H7 (cell line): ENCODE data around the gene PRRX1. TPM values are rescaled to one million over a fixed set of nuclear protein-coding genes. Genes with fewer than 3 reads are reported as not detected.

Source experiments
- DNase-seq: peaks from one replicate; pipeline ENCODE4 v3.0.0; 2012
- H3K27me3 ChIP-seq: 2 replicates; pipeline ENCODE4 v1.6.0; 2011; ENCODE audit warnings: mild to moderate bottlenecking, low read length; ENCODE audit not compliant: control insufficient read depth, insufficient read depth
- H3K36me3 ChIP-seq: replicated peaks from 2 replicates; pipeline ENCODE4 v1.5.1; 2011; ENCODE audit warnings: low read length; ENCODE audit not compliant: control insufficient read depth, insufficient read depth
- H3K4me3 ChIP-seq: 2 replicates; pipeline ENCODE4 v1.5.1; 2011; ENCODE audit warnings: low read depth, mild to moderate bottlenecking, control low read depth, low read length, moderate library complexity; ENCODE audit not compliant: insufficient read depth
- total RNA-seq: library from RNA; depleted of rRNA; stranded (reverse); fragments of >200 nt; shearing (Covaris generic); gene quantifications from 2 replicates; pipeline ENCODE4 v1.2.3, GENCODE V29; 2014

PRRX1 gene
- total RNA-seq, 1 experiment from 2014 or later, result not detected

DNA sequence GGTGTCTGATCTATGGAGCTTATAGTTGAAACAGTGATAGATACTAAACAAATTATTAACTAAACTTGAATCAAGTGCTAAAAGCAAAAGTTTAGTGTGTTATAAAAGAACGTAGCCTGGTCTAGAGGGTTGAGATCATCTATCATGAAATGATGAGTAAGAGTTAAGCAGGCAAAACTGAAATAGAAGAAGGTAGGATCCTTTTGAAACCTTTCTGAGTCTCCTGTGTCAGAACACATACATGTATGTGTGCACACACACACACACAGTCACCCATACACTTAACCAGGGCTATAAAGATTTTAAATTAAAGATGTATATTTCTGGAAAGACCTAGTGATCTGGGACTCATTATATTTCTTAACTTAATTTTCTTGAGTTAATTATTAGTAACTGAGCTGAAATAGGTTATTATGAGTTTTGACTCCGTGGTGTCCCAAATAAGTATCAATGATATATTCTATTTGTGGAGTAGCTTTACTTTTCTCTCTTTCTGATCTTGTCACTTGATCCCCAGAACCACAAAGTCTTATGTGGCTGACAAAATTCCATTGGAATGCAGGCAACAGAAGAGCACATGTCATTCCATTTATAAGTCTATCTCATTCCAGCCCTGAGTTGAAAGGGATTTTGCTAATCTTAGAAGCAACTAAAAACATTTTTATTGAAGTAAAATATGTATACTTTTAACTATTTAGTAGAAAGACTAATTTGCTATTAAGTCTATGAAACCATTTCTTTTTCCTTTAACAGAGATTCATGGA lies 70.7 kb downstream of the PRRX1 start:
- DNase-seq, result no peak
- Histone ChIP-seq H3K27me3 (no peaks in the 10 kb centered on the region), H3K4me3 (no peak overlapping the region), H3K36me3 (no peaks in the 10 kb centered on the region)

DNA sequence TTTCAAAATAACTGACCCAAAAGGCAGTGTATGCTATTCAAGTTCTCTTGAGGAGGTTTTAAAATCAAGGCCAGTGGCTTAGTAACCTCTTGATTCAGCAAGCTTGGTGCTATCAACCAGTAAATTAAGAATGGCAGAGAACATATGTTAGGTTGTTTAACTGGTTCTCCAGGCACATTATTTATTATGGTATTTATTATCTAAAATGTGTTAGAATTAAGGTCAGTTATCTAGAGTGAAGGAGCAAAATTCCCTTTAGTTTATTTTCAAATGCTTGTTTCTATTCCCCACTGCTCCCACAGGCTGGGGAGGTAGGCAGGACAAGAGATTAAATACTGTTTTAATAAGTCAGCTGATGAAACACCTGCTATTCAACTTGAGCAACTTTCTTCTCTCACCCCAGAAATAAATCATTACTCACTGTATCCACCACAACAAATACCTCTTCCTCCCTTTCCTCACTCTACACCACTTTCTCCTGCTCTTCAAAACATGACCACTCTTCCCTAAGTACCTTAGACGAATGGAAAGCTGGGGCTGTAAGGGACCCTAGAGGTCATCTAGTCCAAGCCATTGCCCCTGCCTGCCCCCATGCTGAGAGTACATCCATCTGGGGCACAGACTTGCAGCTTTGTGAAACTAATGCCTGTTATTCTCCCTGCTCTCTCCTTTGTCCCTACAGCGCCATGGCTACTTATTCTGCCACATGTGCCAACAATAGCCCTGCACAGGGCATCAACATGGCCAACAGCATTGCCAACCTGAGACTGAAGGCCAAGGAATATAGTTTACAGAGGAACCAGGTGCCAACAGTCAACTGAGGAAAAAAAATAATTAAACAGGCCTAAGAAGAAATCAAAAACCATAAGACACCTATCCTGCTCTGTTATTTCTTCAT lies 71.7 kb downstream of the PRRX1 start:
- no peak for DNase-seq
- no peaks in the 10 kb centered on the region for H3K36me3 ChIP-seq
- H3K27me3 ChIP-seq, result no peaks in the 10 kb centered on the region
- no peak overlapping the region for H3K4me3 ChIP-seq

DNA sequence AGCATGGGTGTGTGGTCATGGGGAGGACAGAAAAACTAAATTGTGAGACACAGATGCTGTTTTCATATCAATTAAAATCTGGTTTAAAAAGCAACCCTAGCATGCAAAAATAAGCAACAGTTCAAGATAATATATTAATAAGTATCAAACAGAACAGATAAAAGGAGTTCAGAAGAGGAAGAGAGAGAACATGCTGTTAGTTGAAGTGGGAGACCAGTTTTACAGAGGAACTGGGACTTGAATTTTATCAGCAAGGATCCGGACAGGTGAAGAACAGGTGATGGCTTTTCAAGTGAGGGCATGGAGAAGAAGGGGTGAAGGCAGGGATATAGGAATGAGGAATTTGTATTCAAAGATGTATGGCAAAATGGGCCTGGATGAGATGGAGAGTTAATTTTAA lies 75.9 kb downstream of the PRRX1 start:
- DNase-seq, result no peak
- Histone ChIP-seq H3K4me3 (no peak overlapping the region), H3K27me3 (no peaks in the 10 kb centered on the region), H3K36me3 (no peaks in the 10 kb centered on the region)

DNA sequence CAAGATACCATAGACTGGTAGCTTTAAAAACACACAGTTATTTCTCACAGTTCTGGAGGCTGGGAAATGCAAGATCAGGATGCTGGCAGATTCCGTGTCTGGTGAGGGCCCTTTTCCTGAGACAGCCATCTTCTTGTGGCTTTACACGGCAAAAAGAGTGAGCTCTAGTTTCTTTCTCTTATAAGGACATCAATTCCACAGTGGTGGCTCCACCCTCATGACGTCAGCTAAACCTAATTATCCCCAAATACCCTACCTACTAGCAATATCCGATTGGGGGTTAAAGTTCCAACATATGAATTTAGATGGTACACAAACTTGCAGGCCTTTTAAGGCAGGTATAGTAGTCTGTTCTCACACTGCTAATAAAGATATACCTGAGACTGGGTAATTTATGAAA lies 77.7 kb downstream of the PRRX1 start:
- H3K27me3 ChIP-seq, result no peaks in the 10 kb centered on the region
- H3K4me3 ChIP-seq, result no peak overlapping the region
- DNase-seq, result no peak
- no peaks in the 10 kb centered on the region for H3K36me3 ChIP-seq

DNA sequence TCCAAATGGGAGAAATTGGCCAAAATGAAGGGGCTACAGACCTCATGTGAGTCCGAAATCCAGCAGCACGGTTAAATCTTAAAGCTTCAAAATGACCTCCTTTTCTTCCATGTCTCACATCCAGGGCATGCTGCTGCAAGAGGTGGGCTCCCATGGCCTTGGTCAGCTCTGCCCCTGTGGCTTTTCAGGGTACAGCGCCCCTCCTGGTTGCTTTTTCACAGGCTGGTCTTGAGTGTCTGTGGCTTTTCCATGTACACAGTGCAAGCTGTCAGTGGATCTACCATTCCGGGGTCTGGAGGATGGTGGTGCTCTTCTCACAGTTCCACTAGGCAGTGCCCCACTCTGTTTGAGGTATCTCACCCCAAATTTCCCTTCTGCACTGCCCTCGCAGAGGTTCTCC lies 78.7 kb downstream of the PRRX1 start:
- Histone ChIP-seq H3K27me3 (no peaks in the 10 kb centered on the region), H3K4me3 (no peak overlapping the region), H3K36me3 (no peaks in the 10 kb centered on the region)
- DNase-seq, result no peak

DNA sequence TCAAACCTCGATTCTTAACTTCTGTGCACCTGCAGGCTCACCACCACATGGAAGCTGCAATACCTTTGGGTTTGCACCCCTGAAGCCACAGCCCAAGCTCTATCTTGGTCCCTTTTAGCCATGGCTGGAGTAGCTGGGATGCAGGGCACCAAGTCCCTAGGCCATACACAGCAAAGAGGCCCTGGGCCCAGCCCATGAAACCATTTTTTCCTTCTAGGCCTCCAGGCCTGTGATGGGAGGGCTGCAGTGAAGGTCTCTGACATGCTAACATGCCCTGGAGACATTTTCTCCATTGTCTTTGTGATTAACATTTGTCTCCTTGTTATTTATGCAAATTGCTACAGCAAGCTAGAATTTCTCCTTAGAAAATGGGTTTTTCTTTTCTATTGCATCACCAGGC lies 79.2 kb downstream of the PRRX1 start:
- no peak overlapping the region for H3K4me3 ChIP-seq
- no peaks in the 10 kb centered on the region for H3K36me3 ChIP-seq
- no peaks in the 10 kb centered on the region for H3K27me3 ChIP-seq
- no peak for DNase-seq

DNA sequence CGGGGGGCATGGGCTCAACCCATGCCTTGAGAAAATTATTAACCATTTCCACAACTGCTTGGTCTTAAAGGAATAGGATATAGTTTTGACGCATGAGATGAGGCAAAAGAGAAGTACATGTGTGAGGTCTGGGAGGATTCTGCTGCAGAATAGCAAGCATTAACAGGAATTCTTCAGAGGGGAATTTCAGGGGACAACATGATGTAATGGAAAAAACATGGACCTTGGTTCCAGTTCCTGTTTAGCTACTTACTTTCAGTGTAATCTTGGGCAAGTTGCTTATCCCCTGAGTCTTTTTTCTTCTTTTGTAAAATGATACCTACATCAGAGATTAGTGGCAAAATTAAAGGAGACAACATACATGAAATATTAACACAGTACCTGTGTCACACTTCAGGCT lies 85.6 kb downstream of the PRRX1 start:
- H3K27me3 ChIP-seq, result no peaks in the 10 kb centered on the region
- no peaks in the 10 kb centered on the region for H3K36me3 ChIP-seq
- H3K4me3 ChIP-seq, result no peak overlapping the region
- no peak for DNase-seq

DNA sequence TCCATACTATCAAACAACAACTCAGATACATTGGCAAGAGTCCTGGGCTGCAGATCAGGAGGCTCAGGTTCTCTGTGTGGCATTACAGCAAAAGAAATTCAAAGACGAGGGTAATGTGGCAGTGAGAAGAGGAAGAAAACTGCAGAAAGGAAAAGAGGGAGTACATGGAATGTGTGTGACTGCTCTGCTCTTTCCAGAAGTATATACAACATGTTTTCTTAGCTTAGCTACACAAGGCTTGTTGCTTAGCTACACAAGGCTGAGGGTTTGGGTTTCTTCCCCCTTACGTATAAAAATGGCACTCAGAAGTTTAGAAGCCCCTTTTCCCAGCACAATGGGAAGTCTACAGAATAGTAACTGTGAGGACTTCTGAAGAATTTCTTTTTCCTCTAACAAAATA lies 86.0 kb downstream of the PRRX1 start:
- DNase-seq, result no peak
- H3K4me3 ChIP-seq, result no peak overlapping the region
- no peaks in the 10 kb centered on the region for H3K27me3 ChIP-seq
- no peaks in the 10 kb centered on the region for H3K36me3 ChIP-seq

DNA sequence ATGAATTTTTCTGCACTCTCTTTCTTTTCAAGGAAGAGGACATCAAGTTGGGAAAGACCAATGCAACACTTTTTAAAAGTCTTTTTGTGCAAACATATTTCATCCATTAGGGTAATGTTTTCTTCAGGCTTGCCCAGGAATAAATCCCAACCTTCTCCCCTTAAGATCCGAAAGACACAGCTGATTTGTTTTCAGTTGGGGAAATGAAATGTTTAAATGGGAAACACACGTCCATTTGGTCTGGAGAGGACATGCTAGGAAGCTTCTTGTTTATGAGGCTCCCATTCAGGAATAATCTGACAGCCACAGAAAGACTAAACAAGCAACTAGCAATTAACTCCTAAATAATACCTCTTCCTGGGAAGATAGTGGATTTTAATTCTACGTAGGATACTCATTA lies 91.9 kb downstream of the PRRX1 start:
- H3K36me3 ChIP-seq, result no peaks in the 10 kb centered on the region
- no peak for DNase-seq

DNA sequence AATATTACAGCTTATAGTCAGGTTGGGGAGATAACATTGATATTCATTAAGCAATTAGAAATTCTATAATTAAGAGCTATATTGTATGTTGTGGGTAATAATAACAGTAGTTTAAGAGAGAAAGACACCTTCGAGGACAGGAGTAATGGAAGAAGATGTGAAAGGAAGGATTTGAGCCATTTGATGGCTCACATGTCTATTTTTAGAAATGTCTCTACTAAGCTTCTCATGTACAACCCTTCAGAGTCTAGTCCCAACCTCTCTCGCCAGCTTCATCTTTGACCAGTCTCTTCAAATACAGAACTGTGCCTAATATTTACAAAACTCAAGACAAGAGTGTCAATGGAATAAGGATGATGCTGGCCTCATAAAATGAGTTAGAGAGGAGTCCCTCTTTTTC lies 95.1 kb downstream of the PRRX1 start:
- no peak for DNase-seq
- Histone ChIP-seq H3K4me3 (no peak overlapping the region), H3K36me3 (no peaks in the 10 kb centered on the region), H3K27me3 (no peaks in the 10 kb centered on the region)

More for the DNA sequence above, 91.9 kb downstream of the PRRX1 start:
- Histone ChIP-seq H3K27me3 (no peaks in the 10 kb centered on the region), H3K4me3 (no peak overlapping the region)

DNA sequence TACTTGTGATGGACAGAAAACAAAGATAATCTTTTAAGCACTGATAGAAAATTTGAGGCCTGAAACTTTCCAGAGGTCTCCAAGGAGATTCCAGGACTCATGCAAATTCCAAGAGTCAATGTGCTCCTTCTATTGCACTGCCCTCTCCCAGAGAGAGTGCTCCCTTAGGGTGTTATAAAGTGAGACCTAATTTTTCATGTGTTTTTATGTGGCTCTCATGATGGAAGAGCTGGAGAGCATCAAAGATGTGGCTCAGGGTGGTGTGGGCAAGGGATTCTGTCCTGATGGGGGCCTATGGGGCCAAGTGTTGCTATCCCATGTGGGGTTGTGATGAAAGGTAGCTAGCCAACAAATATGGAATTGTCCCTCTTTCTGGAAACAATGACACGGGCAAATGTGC lies 101.3 kb downstream of the PRRX1 start:
- no peak overlapping the region for H3K4me3 ChIP-seq
- DNase-seq, result no peak
- no peaks in the 10 kb centered on the region for H3K27me3 ChIP-seq
- no peaks in the 10 kb centered on the region for H3K36me3 ChIP-seq

DNA sequence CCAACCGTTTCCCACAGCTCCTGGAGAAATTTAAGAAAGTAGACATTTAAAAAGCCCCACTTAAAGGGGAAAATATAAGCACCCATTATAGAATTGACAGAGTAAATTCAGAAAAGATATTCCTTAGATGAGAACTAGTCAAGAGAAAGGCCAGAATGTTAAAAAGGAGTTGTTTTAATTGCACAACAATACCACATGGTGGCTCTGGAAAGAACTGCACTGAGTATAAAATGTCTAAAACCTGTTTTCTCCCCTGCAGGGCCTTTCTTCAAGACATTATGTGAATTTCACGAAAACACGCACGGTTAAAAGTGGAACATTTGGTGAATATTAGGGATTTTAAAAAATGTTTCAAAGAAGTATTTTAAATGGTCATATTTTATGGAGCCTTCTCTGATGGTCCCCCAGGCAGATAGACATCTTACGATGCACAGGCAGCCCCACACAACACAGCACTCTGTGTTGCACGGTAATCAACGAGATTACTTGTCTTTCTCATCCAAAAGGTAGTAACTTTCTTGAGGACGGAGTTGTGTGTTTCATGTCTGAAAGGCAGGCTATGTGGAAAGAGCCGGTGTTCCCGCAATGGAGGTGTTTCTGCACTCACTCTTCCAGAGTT lies 101.9 kb downstream of the PRRX1 start:
- H3K4me3 ChIP-seq, result no peak overlapping the region
- no peaks in the 10 kb centered on the region for H3K27me3 ChIP-seq
- no peak for DNase-seq
- no peaks in the 10 kb centered on the region for H3K36me3 ChIP-seq

DNA sequence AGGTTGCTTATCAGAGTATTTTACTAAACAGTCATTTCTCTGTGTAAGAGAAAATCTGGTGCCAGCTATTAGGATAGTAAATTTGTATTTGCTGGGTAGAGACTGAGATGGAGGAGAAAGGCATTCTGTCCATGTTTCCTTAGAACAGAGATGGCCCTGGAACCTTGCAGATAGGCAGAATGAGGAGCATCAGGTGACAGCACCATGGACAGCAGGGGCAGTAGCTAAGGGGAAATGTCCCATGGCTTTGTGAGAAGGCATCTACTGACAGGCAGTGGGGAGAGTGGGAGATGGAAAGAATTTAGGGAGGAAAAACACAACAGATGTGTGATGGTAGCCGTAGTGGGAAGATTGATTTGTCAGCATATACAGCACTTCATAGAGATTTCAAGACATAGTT lies 105.0 kb downstream of the PRRX1 start:
- no peaks in the 10 kb centered on the region for H3K36me3 ChIP-seq
- no peaks in the 10 kb centered on the region for H3K27me3 ChIP-seq
- DNase-seq, result no peak
- H3K4me3 ChIP-seq, result no peak overlapping the region

DNA sequence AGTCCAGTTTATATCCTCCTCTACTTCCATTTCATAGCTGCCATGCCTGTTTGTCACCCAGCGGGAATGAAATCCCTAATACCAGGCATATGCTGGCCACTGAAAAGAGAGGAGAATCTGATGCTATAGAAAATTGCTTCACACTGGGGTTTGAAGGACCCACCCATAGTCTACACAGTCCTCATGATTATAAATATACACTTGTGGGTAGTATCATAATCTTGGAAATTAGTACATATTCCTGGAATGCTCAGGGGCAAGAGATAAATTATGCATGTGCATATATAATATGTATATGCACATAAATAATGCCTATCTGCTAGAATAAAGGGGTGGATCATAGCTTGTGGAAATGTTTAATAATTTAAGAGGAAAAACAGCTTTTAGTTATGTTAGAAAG lies 105.8 kb downstream of the PRRX1 start:
- Histone ChIP-seq H3K36me3 (no peaks in the 10 kb centered on the region), H3K27me3 (no peaks in the 10 kb centered on the region), H3K4me3 (no peak overlapping the region)
- no peak for DNase-seq

DNA sequence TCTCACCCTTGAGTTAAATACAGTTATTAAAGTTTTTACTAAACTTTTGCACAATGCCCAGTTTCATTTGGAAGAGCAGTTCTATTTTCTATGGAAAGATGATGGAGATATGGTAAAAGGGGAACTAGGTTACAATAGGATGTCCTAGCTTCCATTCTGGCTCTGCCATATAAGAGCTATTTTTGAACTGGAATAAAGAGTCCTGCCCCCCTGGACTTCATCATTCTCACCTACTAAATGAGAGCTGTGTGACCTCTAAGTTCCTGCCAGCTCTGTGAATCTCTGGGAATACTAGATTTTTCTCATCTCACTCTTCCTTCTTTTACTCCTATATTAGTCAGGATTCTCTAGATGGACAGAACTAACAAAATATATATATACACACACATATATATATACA lies 106.3 kb downstream of the PRRX1 start:
- no peak for DNase-seq
- Histone ChIP-seq H3K36me3 (no peaks in the 10 kb centered on the region), H3K4me3 (no peak overlapping the region), H3K27me3 (no peaks in the 10 kb centered on the region)
